ENCODE results near the gene P2RY12. TPM values are rescaled to one million over a fixed set of nuclear protein-coding genes. Genes with fewer than 3 reads are reported as not detected.

The P2RY12 gene
- total RNA-seq, 2 experiments from 2014 or later = 0.19 TPM; not detected in 1

GRCh38 chr3:151407928-151408327, 23.4 kb upstream of the P2RY12 start:
- H3K27ac ChIP-seq (ENCODE audit: low read depth, low read length, poor library complexity, severe bottlenecking) = no peak overlapping the region
- BruUV-seq (replicated peaks) = no TSS peak
- H3K4me2 ChIP-seq (ENCODE audit: low read length) = no peak overlapping the region
- no peaks in the 10 kb centered on the region for H3K4me1 ChIP-seq (ENCODE audit: insufficient read depth, low read length, poor library complexity, severe bottlenecking)
- CTCF ChIA-PET (ENCODE audit: unreplicated experiment) = no interaction called here
- no peak for DNase-seq (ENCODE audit: low spot score)
- H3K79me2 ChIP-seq (ENCODE audit: insufficient read depth, low read depth, low read length) = no peaks in the 10 kb centered on the region
- no peak overlapping the region for H2AFZ ChIP-seq (ENCODE audit: low read length)
- H3K36me3 ChIP-seq (ENCODE audit: insufficient read depth, low read length) = peaks cover 8% of the 10 kb centered on the region
- no peak for TF ChIP-seq CTCF (conservative IDR thresholded peaks at IDR 0.05; ENCODE audit: low read length)
- TF ChIP-seq EZH2phosphoT487 (IDR thresholded peaks at IDR 0.05; ENCODE audit: borderline replicate concordance, low read depth, low read length) = no peak
- intact Hi-C loops (cut with micrococcal nuclease; ENCODE audit: unreplicated experiment) = no loop called here
- H4K20me1 ChIP-seq (ENCODE audit: insufficient read depth, low read length) = no peaks in the 10 kb centered on the region
- H3K9me3 ChIP-seq (ENCODE audit: low read length) = no peaks in the 10 kb centered on the region
- no peak overlapping the region for H3K4me3 ChIP-seq (ENCODE audit: low read depth, low read length, poor library complexity, severe bottlenecking)
- POLR2A ChIA-PET = interaction anchor here (0.6 to 1.1 kb wide), 3 partner anchors 9 to 1624 kb away, joined by 3 read pairs; no protein-coding TSS in a partner anchor
- H3K9me2 ChIP-seq (ENCODE audit: insufficient read depth, low read length) = no peaks in the 10 kb centered on the region

GRCh38 chr3:151404316-151404715, 19.8 kb upstream of the P2RY12 start:
- no peak for DNase-seq (ENCODE audit: low spot score)
- Histone ChIP-seq H3K4me2 (ENCODE audit: low read length) (no peak overlapping the region), H3K4me1 (ENCODE audit: insufficient read depth, low read length, poor library complexity, severe bottlenecking) (no peaks in the 10 kb centered on the region), H3K79me2 (ENCODE audit: insufficient read depth, low read depth, low read length) (no peaks in the 10 kb centered on the region), H3K4me3 (ENCODE audit: low read depth, low read length, poor library complexity, severe bottlenecking) (no peak overlapping the region), H3K9me2 (ENCODE audit: insufficient read depth, low read length) (no peaks in the 10 kb centered on the region), H2AFZ (ENCODE audit: low read length) (no peak overlapping the region), H4K20me1 (ENCODE audit: insufficient read depth, low read length) (no peaks in the 10 kb centered on the region), H3K27ac (ENCODE audit: low read depth, low read length, poor library complexity, severe bottlenecking) (no peak overlapping the region), H3K36me3 (ENCODE audit: insufficient read depth, low read length) (no peaks in the 10 kb centered on the region), H3K9me3 (ENCODE audit: low read length) (no peaks in the 10 kb centered on the region)
- CTCF ChIA-PET (ENCODE audit: unreplicated experiment) = no interaction called here
- no peak for TF ChIP-seq EZH2phosphoT487 (IDR thresholded peaks at IDR 0.05; ENCODE audit: borderline replicate concordance, low read depth, low read length)
- TF ChIP-seq CTCF (conservative IDR thresholded peaks at IDR 0.05; ENCODE audit: low read length) = no peak
- POLR2A ChIA-PET = interaction anchor here (1.0 to 1.5 kb wide), 3 partner anchors 9 to 22 kb away, joined by 3 to 4 read pairs (median 3); no protein-coding TSS in a partner anchor
- intact Hi-C loops (cut with micrococcal nuclease; ENCODE audit: unreplicated experiment) = no loop called here
- BruUV-seq (replicated peaks) = no TSS peak

- no peak overlapping the region for H3K27ac ChIP-seq (ENCODE audit: low read depth, low read length, poor library complexity, severe bottlenecking)
- TF ChIP-seq EZH2phosphoT487 (IDR thresholded peaks at IDR 0.05; ENCODE audit: borderline replicate concordance, low read depth, low read length) = no peak
- no peak for TF ChIP-seq CTCF (conservative IDR thresholded peaks at IDR 0.05; ENCODE audit: low read length)
- peaks cover 4% of the 10 kb centered on the region for H3K36me3 ChIP-seq (ENCODE audit: insufficient read depth, low read length)
- no peak overlapping the region for H3K4me3 ChIP-seq (ENCODE audit: low read depth, low read length, poor library complexity, severe bottlenecking)
- no peaks in the 10 kb centered on the region for H3K79me2 ChIP-seq (ENCODE audit: insufficient read depth, low read depth, low read length)
- ChIA-PET POLR2A (interaction anchor here (1.1 to 1.4 kb wide), 2 partner anchors 15 to 20 kb away, joined by 3 read pairs; no protein-coding TSS in a partner anchor), CTCF (ENCODE audit: unreplicated experiment) (no interaction called here)
- no TSS peak for BruUV-seq (replicated peaks)
- H3K9me2 ChIP-seq (ENCODE audit: insufficient read depth, low read length) = no peaks in the 10 kb centered on the region
- intact Hi-C loops (cut with micrococcal nuclease; ENCODE audit: unreplicated experiment) = no loop called here
- H3K9me3 ChIP-seq (ENCODE audit: low read length) = no peaks in the 10 kb centered on the region
- H2AFZ ChIP-seq (ENCODE audit: low read length) = no peak overlapping the region
- H3K4me1 ChIP-seq (ENCODE audit: insufficient read depth, low read length, poor library complexity, severe bottlenecking) = peaks cover 8% of the 10 kb centered on the region
- H3K4me2 ChIP-seq (ENCODE audit: low read length) = no peak overlapping the region
- no peaks in the 10 kb centered on the region for H4K20me1 ChIP-seq (ENCODE audit: insufficient read depth, low read length)
- DNase-seq (ENCODE audit: low spot score) = no peak
Observed at GRCh38 chr3:151403246-151403645, 18.7 kb upstream of the P2RY12 start.

All from OCI-LY7 (cell line).